LNCAP (cell line): Measurements from ENCODE around the gene KIAA1328.

Experiments
- TF ChIP-seq, protein P1 (sequence below): fragments of 450-650 bp; IDR thresholded peaks from 2 replicates; pipeline ENCODE4 v1.5.1; 2017; ENCODE audit warnings: mild to moderate bottlenecking

KIAA1328 gene

DNA sequence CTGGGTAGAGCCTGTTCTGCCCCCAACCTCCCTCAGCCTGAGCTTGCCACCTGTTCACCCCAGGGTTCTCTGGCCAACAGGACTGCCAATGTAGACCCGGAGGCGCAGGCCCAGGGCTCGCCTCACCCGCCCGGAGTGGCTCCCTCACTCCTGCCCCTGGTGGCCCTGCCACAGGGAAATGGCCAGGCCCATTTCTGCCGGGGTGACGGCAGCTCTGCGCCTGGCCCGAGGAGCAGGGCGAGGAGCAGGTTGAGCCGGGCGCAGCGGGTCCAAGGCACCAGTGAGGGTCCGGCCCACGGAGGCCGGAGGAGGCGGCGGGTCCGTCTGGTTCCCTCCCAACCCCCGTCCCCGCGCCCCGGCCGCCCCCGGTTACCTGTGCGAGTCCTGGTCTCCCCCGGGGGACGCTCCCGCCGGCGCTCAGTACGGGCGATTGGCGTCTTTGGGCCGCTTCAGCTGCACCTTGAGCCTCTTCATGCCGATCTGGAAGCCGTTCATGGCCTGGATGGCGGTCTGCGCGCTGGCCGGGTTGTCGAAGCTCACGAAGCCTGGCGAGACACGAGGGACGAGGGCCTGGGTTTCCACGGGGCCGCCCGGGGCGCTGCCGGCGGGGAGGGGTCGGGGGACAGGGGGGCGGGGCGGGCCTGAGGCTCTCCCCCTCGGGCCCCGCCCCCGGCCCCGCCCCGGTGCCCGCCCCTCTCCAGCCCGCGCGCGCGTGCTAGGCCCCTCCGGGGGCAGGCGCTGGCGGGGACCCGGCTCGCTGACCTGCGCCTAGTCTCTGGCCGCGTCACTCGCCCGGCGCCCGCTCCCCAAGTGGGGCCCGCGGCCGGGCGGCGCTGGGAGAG lies 424.7 kb downstream of the KIAA1328 start:
- TF ChIP-seq, protein P1, sequence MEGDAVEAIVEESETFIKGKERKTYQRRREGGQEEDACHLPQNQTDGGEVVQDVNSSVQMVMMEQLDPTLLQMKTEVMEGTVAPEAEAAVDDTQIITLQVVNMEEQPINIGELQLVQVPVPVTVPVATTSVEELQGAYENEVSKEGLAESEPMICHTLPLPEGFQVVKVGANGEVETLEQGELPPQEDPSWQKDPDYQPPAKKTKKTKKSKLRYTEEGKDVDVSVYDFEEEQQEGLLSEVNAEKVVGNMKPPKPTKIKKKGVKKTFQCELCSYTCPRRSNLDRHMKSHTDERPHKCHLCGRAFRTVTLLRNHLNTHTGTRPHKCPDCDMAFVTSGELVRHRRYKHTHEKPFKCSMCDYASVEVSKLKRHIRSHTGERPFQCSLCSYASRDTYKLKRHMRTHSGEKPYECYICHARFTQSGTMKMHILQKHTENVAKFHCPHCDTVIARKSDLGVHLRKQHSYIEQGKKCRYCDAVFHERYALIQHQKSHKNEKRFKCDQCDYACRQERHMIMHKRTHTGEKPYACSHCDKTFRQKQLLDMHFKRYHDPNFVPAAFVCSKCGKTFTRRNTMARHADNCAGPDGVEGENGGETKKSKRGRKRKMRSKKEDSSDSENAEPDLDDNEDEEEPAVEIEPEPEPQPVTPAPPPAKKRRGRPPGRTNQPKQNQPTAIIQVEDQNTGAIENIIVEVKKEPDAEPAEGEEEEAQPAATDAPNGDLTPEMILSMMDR = no peak

DNA sequence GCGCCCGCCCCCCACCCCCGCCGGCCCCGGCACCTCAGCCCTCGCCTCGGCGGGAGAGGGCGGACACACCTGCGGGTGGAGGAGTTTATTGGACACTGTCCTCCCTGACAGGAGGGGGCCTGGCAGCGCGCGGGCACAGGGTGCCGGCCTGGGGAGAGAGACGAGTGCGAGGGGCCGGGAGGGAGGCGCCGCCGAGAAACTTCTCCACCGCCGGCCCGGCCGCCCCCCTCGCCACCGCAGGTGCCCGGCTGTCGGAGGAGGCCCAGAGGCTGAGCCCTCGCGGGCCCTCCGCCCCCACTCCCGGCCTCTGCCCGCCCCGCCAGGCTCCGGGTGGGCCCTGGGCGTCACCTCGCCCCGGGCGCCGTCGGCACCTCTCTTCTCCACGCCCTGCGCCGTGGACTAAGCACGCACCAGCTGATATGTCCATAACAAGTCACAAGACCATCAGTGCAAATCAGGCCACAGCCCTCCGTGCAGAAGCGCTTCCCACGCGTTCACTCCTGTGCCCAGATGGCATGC lies 425.4 kb downstream of the KIAA1328 start:
- TF ChIP-seq, protein P1 = no peak

DNA sequence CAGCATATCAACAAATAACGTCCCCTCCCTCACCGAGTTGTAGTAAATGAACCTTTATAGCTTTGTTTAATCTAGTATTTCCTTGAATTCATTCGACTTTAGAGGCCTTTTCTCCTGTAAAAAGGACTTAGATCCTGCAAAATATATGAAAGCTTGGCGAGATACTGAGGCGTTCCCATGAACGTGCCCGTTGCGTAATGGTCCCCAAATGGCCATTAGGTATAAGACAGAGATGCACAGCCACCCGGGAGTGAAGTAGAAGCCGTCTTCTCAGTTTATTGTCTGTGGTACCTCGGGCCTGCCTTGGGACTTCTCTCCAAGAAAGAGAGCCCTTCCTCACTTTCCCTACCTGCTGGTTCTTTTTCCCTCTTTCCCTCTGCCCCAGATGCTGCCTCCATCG lies 426.0 kb downstream of the KIAA1328 start:
- TF ChIP-seq, protein P1 = no peak

DNA sequence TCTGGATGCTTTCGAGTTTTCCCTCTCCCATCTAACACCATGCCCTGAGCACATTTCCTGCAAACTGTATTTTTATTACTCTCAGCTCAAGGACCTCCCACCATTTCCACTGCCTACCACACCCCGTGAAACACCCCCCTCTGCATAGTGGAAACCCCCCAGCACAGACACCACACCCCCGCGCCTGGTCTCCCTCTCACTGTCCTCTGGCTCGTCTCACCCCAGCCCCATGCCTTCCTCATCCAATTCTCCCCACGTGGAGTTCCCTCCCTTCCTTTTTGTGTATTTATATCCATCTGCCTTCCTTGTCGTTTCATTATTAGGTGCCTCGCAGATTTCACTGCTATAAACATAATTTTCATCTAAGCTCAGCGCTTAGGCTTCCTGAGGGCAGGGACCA lies 429.2 kb downstream of the KIAA1328 start:
- TF ChIP-seq, protein P1 = no peak

DNA sequence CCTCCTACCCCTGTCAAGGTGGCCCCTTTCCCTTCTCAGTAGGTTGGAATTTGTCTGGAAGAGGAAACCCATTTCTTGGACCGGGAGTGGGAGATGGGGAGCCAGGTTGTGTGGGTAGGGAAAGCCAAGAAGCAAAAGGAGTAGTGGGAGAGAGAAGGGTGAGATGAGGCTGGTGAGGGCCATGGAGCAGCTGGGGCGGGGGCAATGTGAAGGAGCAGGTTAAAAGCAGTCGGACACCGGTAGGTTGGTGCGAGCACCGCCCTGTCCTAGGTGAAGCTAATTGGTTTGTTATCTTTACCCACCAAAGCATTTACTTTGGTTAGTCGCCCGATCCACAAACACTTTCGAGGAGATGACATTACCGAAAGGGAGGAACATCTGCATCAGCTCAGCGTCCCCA lies 429.9 kb downstream of the KIAA1328 start:
- TF ChIP-seq, protein P1 = no peak

DNA sequence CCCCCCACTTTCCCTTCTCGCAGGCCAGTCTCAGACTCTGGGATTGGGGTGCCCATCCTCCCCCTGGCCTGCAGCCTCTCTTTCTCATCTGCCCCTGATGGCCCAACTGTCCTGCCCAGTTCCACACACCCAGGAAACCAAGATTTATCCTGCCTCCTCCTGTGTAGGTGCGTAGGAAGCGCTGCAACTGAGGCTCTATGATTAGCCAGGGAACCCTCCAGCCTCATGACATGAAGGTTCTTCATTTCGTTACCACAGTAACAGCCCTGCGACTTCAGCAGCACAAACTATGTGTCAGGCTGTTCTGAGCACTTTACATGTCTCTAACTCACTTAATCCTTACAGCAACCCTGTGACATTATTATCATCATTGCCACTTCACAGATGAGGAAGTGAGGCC lies 430.8 kb downstream of the KIAA1328 start:
- TF ChIP-seq, protein P1 = no peak

DNA sequence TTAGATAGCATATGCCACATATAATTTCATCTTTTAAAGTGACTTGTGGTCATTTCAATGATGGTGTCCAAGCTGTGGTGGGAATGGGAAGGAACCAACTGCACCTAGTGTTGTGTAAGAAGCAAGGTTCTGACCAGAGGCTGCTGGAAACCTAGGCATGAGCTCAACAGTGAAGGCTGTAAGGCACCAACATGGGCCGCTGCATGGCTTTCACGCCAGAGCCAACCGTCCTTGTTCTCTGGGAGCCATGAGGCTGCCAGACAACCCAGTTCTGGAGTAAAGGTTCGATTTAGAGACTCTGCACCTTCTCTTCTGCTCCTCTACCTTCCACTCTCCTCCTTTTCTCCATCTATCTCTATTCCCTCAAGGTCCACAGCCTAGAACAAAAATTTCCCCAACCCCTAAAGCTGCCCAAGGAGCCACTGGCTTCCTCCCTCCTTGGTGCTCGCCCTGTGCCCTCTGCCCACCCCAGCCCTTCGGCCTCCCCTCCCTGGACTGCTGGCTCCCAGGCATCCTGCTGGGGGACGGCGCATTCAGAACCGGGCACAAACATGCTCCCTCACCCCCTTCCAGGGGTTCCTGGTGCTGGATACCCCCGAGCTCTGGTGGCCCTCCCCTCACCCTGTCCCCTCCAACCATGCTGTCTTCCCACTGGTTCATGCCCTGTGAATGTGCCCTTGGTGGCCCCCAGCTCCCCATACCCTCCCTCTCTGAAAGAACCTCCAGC lies 431.6 kb downstream of the KIAA1328 start:
- TF ChIP-seq, protein P1 = no peak
